ENCODE results near the gene SH3PXD2A.
"Not testable (repeated sequence)": the region's sequence is repeated elsewhere in the genome, so short reads cannot be mapped to it uniquely, and the experiment has no call there.

Gene SH3PXD2A

GRCh38 chr10:103791291-103791690 is 64.1 kb downstream of the SH3PXD2A start:
- DNase-seq (ENCODE audit: low read depth in 2 of 2) = no peak

GRCh38 chr10:103790580-103790979 is 64.8 kb downstream of the SH3PXD2A start:
- DNase-seq (ENCODE audit: low read depth in 2 of 2) = no peak

- no peak for DNase-seq (ENCODE audit: low read depth in 2 of 2)
Observed at GRCh38 chr10:103789771-103790201, 65.6 kb downstream of the SH3PXD2A start.

DNA sequence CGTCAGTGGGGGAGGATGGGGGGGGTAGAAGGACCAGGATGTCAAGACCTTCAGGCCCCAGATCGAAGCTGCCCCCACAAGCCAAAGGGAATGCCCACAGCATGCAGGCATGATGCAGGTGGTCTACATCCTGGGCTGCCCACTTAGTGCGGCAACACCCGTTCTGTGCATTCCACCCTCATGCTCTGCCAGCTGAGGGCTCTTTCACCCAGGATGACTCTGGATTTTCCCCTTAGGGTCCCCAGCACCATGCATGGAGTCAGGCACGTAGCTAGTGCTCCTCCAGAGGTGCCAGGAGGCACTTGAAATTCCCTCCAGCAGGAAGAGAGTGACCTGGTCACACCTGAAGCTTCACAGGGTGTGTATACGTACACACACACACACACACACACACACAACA is 66.2 kb downstream of the SH3PXD2A start:
- no peak for DNase-seq (ENCODE audit: low read depth in 2 of 2)

DNA sequence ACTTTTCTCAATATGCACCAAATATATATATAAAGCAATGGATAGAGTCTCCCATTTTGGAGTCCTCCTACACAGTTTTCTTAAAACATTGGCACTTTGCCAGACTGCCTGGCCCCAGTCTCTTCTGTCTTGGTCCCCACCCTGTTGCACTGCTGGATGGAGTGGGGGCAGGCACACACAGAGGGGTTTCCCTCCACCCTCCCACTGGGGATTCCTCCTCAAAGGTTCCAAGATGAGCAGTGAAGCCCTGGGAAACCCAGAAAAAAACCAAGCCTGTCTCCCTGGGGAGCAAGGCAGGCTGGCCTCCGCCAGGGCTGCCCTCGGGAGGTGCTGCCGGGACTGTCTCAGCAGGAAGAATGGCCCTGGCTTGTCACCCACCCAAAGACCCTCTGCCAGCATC is 68.0 kb downstream of the SH3PXD2A start:
- no peak for DNase-seq (ENCODE audit: low read depth in 2 of 2)

DNA sequence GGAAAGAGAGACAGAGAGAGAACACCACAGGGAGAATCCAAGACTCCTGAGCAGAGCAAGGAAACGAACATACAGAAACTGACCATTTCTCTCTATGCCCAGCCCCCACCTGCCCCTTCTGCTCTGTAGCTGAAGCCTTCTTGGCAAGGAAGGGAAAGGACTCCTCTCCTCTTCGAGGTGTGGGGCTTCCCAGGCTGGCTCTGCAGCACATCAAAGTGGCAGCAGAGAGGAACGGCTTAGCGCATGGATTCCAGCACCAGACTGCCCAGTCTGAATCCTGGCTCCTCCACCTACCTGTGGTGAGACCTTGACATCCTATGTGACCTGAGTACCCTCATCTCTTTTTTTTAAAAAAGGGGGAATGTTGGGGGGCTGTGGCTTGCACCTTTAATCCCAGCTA is 69.4 kb downstream of the SH3PXD2A start:
- DNase-seq (ENCODE audit: low read depth in 2 of 2) = no peak

GRCh38 chr10:103784723-103785418 is 70.5 kb downstream of the SH3PXD2A start:
- DNase-seq (ENCODE audit: low read depth in 2 of 2) = no peak

- no peak for DNase-seq (ENCODE audit: low read depth in 2 of 2)
Observed at GRCh38 chr10:103784089-103784488, 71.3 kb downstream of the SH3PXD2A start.

GRCh38 chr10:103783681-103784080 is 71.7 kb downstream of the SH3PXD2A start:
- no peak for DNase-seq (ENCODE audit: low read depth in 2 of 2)

GRCh38 chr10:103781329-103782061 is 73.9 kb downstream of the SH3PXD2A start:
- peak; percentile 85 for DNase-seq (ENCODE audit: low read depth in 2 of 2)

GRCh38 chr10:103780242-103781149 is 74.9 kb downstream of the SH3PXD2A start:
- no peak for DNase-seq (ENCODE audit: low read depth in 2 of 2)

DNA sequence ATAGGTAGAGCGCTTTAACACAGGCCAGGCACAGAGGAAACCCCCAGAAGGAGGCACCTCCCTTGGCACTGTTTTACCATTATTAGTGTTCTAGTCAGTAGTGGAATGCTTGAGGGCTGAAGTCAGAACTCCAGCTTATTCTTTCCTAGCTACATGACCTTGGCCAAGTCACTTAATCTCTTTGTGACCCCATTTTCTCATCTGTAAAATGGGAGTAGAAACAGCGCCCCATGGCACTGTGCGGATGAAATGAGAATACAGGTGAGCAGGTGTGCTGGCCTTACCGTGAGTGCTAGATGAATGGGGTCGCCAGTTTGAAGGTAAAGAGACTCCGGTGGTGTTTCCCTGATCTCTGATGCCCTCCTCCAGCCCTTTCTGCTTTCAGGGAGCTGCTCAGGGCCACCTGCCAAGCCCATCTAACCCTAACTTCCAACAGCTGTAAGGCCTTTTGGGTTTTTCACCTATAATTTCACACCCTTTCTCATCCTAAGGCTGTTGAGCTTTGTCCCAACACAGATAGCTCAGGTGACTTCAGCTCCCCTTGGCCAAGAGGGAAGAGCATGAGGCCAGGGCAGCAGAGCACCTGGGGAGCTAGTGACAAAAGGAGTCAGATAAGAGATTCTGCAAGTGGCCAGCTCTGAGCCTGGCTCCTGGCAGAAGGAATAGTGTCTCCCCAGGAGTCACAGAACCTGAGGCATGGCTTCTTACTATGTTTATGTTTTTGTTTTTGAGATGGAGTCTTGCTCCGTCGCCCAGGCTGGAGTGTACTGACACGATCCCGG is 76.8 kb downstream of the SH3PXD2A start:
- DNase-seq (ENCODE audit: low read depth in 2 of 2) = no peak

GRCh38 chr10:103776878-103777591 is 78.3 kb downstream of the SH3PXD2A start:
- DNase-seq (ENCODE audit: low read depth in 2 of 2) = no peak

- no peak for DNase-seq (ENCODE audit: low read depth in 2 of 2)
Observed at GRCh38 chr10:103775776-103776175, 79.6 kb downstream of the SH3PXD2A start.

GRCh38 chr10:103772846-103773245 is 82.5 kb downstream of the SH3PXD2A start:
- DNase-seq (ENCODE audit: low read depth in 2 of 2) = not testable (repeated sequence)

GRCh38 chr10:103772096-103772845 is 83.1 kb downstream of the SH3PXD2A start:
- peak; percentile 78 to 81 for DNase-seq (ENCODE audit: low read depth in 2 of 2)

GRCh38 chr10:103770139-103770538 is 85.2 kb downstream of the SH3PXD2A start:
- no peak for DNase-seq (ENCODE audit: low read depth in 2 of 2)

DNA sequence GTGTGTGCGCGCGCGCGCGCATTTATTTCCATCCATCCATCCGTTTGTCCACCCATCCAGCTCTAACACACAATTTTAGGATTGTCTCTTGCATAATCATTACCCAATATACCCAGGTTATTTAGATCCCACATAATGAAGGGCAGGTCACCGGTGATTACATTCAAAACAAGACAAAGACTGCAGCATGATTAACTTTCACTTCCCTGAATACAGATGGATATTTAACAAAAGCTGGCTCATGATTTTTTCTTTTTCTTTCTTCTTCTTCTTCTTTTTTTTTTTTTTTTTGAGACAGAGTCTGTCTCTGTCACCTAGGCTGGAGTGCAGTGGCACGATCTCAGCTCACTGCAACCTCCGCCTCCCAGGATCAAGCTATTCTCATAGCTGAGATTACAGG is 86.2 kb downstream of the SH3PXD2A start:
- DNase-seq (ENCODE audit: low read depth in 2 of 2) = no peak

GRCh38 chr10:103768345-103768744 is 87.0 kb downstream of the SH3PXD2A start:
- no peak for DNase-seq (ENCODE audit: low read depth in 2 of 2)

DNA sequence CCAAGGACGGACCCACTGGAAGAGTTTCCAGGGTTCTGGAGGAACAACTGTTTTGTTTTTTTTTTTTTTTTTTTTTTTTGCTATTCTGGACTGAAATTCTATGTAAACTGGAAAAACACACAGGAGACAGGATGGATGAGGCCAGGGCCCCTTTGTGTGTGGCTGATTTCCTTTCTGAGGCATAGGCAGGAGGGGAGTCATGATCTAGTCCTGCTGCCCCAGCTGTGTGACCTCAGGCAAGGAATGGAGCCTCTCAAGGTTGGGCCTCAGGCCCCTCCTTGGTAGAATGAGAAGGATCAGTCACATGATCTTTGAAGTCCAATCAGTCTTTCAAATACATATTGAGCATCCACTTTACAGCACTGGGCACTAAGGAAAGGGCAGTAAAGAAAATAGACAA is 87.6 kb downstream of the SH3PXD2A start:
- no peak for DNase-seq (ENCODE audit: low read depth in 2 of 2)

Measured in fibroblast of skin of left biceps (primary cell).